Urinary bladder (tissue), 4 donors: ENCODE data around the gene TTC8. TPM values are rescaled to one million over a fixed set of nuclear protein-coding genes. Genes with fewer than 3 reads are reported as not detected.
"Not testable (repeated sequence)": the region's sequence is repeated elsewhere in the genome, so short reads cannot be mapped to it uniquely, and the experiment has no call there.

Source experiments
- DNase-seq: peaks from one replicate; pipeline ENCODE4 v3.0.0-alpha.2; 2015; ENCODE audit errors: extremely low spot score
- H3K27ac ChIP-seq: one replicate; pipeline ENCODE4 v1.5.1; 2013; ENCODE audit warnings: low read depth, mild to moderate bottlenecking, moderate library complexity
- H3K36me3 ChIP-seq: one replicate; pipeline ENCODE4 v1.6.1; 2013; ENCODE audit warnings: mild to moderate bottlenecking, moderate library complexity; ENCODE audit not compliant: insufficient read depth
- H3K4me1 ChIP-seq: one replicate; pipeline ENCODE4 v1.6.1; 2013; ENCODE audit warnings: mild to moderate bottlenecking, moderate library complexity; ENCODE audit not compliant: insufficient read depth
- H3K4me3 ChIP-seq: one replicate; pipeline ENCODE4 v1.5.1; 2013; ENCODE audit warnings: low read depth, low read length
- WGBS: extraction: QIAGEN DNeasy Blood & Tissue Kit; methylation state at CpG from one replicate; pipeline ENCODE4 v1.1.7; 2013; 5-methylcytosine and 5-hydroxymethylcytosine counted together
- polyA plus RNA-seq: library from polyadenylated mRNA; stranded (reverse); fragments of 200-250 nt; gene quantifications from one replicate; pipeline ENCODE4 v1.2.3, GENCODE V29; 2013
- total RNA-seq: library from RNA; depleted of rRNA; stranded (reverse); fragments of >200 nt; gene quantifications from one replicate; pipeline ENCODE4 v1.2.3, GENCODE V29; 2014
- donor health status: healthy with polysubstance abuse.
- donor health status: healthy.

Gene TTC8
- total and polyA plus RNA-seq, 2 donors = 23.2 to 35.8 TPM

DNA sequence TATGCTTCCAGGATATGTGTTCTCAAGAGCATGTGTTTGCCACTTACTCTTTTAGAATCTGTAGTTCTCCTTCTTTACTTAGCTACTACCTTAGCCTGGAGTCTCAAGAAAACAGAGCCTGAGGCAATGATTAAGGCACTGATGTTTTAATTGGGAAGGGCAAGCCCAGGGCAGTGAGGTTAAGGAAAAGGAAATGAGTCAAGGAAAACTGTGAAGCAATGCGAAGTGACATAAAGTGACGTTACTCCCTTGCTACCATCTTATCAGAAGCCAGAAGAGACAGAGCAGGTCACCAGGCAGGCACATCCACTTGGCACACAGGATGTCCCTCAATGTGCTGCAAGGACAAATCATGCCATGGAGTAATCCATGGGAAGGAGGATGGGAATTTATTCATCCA is 20.4 kb upstream of the TTC8 start:
- Histone ChIP-seq H3K36me3 (no peaks in the 10 kb centered on the region), H3K27ac (no peak overlapping the region), H3K4me1 (no peaks in the 10 kb centered on the region), H3K4me3 (no peak overlapping the region)
- WGBS = 66% methylated on average over 2 of the region's 2 CpGs
- DNase-seq = no peak

DNA sequence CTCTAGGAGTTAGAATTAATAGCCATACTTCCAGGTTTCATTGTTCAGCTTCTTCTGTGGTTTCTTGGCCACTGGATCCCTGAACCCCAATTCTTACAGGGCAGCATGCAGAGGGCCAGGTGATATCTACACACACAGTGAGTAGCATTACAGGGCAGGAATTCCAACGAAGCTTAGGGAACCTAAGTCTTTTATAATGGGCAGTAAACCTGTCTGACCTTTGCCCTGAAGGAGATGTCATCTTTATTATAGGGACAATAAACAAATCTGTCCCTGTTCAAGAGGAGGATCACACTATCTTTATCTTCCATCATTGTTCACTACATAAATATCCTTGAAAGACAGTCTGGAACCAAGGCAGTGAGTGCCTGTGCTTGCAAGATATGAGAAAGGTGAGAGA is 20.0 kb upstream of the TTC8 start:
- Histone ChIP-seq H3K36me3 (no peaks in the 10 kb centered on the region), H3K4me1 (no peaks in the 10 kb centered on the region), H3K27ac (no peak overlapping the region), H3K4me3 (no peak overlapping the region)
- WGBS = 13% methylated on average over 1 of the region's 1 CpG
- DNase-seq = no peak

DNA sequence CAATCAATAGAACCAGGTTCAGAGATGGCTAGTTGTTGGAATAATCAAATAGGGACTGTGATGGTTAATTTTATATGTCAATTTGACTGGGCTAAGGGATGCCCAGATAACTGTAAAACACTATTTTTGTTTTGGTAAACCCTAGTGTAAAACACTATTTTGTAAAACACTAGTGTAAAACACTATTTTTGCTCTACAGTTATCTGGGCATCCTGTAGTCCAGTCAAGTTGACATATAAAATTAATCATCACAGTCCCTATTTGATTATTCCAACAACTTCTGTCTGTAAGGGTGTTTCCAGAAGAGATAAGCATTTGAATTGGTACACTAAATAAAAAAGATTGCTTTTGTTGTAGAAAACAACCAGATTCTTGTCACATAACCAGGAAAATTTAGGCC is 16.1 kb upstream of the TTC8 start:
- H3K36me3 ChIP-seq = no peaks in the 10 kb centered on the region
- no peaks in the 10 kb centered on the region for H3K4me1 ChIP-seq
- H3K27ac ChIP-seq = peak overlapping the region; percentile 18
- DNase-seq = no peak
- H3K4me3 ChIP-seq = no peak overlapping the region

DNA sequence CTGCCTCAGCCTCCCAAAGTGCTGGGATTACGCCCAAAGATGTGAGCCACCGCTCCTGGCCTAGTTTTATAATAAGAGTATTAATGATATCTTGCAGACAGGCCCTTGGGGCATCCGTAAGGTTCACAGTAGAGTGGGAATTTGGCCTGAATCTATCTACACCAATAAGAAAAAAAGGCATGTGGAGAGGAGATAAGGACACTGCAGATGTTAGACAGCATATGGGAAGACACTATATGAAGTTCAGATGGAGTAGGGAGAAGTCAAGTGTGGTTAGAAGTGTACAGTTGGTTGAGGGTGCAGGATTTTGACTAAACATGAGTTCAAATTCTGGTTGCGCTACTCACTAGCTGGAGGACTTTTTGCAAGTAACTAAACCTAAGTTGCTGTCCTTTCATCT is 8.5 kb upstream of the TTC8 start:
- WGBS = 90% methylated on average over 4 of the region's 4 CpGs
- DNase-seq = no peak
- Histone ChIP-seq H3K4me3 (no peak overlapping the region), H3K36me3 (no peaks in the 10 kb centered on the region), H3K27ac (no peak overlapping the region), H3K4me1 (no peaks in the 10 kb centered on the region)

DNA sequence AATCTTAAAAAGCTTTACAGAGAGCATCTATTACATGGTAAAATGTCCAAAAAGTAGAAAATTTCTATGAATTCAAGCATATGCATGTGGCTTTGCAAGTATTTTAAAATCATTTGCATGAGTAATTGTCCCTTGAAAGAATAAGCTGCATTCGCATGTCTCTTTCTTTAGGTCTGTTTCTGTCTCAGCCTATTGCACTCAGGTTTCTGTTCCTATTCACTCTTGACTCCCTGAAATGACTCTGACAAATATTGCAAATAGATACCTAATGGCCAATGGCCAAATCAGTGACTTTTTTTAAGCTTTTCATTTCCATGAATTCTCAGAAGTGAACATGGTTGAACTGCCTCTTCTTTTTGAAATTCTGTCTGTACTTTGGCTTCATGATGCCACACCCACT is 6.4 kb upstream of the TTC8 start:
- H3K4me1 ChIP-seq = no peaks in the 10 kb centered on the region
- 90% methylated on average over 1 of the region's 1 CpG for WGBS
- H3K4me3 ChIP-seq = no peak overlapping the region
- H3K36me3 ChIP-seq = no peaks in the 10 kb centered on the region
- H3K27ac ChIP-seq = no peak overlapping the region
- no peak for DNase-seq

DNA sequence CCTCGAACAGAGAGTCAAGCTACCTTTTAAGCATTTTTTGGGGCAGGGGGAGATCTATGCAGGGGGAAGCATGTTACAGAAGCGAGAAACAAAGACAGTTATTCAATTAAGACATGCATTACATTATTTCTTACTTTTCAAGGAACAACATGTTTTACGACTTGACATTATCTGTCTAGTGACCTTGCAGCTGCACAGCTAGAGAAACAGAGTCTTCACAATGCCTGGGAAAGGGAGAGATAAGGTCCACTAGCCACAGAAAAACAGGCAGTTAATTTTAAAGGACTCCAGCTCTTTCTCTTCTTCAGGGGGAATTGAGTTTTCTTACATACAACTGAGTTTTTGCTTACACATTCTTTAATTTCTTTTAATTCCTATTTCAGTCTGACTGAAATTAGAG is 4.8 kb upstream of the TTC8 start:
- H3K27ac ChIP-seq, H3K36me3 ChIP-seq, H3K4me1 ChIP-seq, H3K4me3 ChIP-seq, DNase-seq: not testable (repeated sequence)
- 19% methylated on average over 3 of the region's 3 CpGs for WGBS

DNA sequence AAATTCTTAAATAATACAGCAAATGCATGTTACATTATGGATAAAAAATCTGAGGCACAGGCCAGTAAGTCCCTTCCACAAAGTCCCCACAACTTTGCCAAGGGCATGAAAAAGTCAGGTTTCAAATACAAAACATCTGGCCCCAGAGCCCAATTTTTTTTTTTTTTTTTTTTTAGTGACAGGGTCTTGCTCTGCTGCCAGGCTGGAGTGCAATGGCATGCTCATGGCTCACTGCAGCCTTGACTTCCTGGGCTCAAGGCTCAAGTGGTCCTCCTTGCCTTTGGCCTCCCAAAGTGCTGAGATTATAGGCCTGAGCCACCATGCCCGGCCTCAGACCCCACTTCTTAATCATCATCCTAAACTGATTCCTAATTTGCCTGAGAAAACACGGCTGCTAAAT is 3.1 kb upstream of the TTC8 start:
- DNase-seq = no peak
- Histone ChIP-seq H3K4me3 (no peak overlapping the region), H3K4me1 (no peaks in the 10 kb centered on the region), H3K36me3 (no peaks in the 10 kb centered on the region), H3K27ac (no peak overlapping the region)
- 61% methylated on average over 2 of the region's 2 CpGs for WGBS

DNA sequence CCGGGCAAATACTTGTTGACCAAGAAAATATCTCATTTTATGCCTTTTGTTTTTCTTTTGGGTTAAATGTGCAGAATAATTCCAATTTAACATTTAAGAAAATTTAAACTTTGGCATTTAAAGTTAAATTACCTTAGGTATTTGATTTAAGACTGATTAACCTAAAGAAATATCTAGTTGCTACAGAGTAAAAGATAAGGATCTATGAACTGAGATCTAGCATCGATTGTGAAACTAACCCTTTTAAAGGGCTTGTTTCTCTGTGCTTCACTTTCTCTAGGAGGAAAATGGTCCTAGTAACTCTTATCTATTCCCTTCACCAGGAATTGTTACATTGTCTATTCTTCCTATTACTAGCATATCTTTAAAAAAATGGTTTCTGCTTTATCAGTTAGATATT is 2.6 kb upstream of the TTC8 start:
- Histone ChIP-seq H3K4me1 (no peaks in the 10 kb centered on the region), H3K36me3 (no peaks in the 10 kb centered on the region), H3K4me3 (no peak overlapping the region), H3K27ac (no peak overlapping the region)
- 53% methylated on average over 2 of the region's 2 CpGs for WGBS
- no peak for DNase-seq

DNA sequence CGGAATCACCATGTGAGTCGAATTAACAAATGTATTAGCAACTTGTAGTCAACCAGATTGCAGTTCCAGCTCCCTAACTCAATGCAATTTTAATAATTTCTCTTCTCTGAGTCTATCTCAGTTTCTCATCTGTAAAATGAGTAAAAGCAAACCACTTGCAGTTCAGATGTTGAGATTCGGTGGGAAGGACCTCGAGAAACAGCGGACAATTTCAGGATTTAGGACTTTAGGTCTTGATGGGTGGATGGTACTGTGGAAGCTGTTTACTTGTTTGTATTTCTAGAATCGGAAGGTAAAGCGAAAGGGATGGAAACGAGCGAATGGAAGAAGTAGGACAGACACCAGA is 510 bp upstream of the TTC8 start:
- Histone ChIP-seq H3K36me3 (no peaks in the 10 kb centered on the region), H3K27ac (no peak overlapping the region), H3K4me1 (no peaks in the 10 kb centered on the region), H3K4me3 (peak overlapping the region; percentile 71)
- WGBS = 8% methylated on average over 9 of the region's 9 CpGs
- no peak for DNase-seq

DNA sequence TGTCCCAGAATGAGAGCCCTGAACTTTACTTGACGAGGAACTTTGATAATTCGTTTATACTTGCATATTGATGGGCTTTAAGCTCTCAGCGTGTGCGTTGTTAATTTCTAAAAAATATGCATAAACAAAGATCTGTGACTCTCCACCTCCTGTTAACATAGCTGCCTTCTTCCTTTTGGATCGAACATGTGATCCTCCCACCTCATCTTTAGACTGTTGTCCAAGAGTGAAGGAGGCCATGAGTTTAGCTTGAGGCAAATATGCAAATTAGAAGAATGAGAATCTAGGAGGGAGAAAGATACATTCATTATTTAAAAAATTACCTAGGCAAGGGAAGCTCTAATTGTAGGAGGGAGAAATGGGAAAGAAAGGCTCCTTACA is 617 bp downstream of the TTC8 start:
- Histone ChIP-seq H3K27ac (peak overlapping the region; percentile 31), H3K4me1 (peaks cover 2% of the 10 kb centered on the region), H3K36me3 (no peaks in the 10 kb centered on the region), H3K4me3 (peak overlapping the region; percentile 71)
- DNase-seq = no peak
- 3% methylated on average over 5 of the region's 5 CpGs for WGBS

DNA sequence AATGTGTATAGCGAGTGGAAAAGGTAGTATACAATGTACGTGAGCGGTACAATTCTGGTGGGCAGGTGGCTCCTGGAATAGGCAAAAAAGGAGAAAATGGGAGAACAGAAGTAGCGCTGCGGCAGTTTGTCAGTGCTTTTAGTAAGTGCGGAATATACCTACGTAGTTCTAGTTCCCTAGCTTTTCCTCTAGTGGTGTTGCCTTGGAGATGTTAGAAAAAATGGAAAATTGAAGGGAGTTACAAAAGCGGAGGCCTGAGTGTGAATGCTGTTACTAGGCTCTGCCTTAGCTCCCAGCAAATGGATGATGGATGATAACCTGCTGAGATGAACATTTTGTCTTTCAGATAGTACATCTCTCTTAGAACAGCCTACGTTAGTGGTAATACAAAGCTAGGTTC is 1.1 kb downstream of the TTC8 start:
- Histone ChIP-seq H3K4me1 (peaks cover 2% of the 10 kb centered on the region), H3K4me3 (no peak overlapping the region), H3K27ac (no peak overlapping the region), H3K36me3 (no peaks in the 10 kb centered on the region)
- no peak for DNase-seq
- WGBS = 96% methylated on average over 9 of the region's 9 CpGs

DNA sequence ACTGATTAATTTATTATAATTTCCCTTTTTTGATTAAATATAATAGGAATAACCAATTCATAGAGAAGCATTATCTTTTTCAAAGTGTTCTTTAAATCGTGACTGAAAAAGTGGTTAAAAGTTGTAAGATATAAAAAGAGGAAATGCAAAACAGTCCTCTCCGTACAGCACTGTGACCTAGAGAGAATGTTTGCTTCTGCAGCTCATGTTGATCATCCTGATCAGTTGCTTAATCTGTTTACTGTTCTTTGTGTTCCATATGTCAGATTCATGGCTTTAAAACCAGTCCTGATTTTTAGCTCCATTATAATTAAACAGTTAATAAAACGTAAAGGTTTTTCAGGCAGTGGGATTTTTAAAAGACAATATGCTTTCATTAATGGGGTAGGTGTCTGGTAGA is 4.7 kb downstream of the TTC8 start:
- Histone ChIP-seq H3K4me1 (peaks cover 2% of the 10 kb centered on the region), H3K4me3 (no peak overlapping the region), H3K27ac (no peak overlapping the region), H3K36me3 (peaks cover 1% of the 10 kb centered on the region)
- DNase-seq = no peak
- WGBS = 48% methylated on average over 3 of the region's 3 CpGs

DNA sequence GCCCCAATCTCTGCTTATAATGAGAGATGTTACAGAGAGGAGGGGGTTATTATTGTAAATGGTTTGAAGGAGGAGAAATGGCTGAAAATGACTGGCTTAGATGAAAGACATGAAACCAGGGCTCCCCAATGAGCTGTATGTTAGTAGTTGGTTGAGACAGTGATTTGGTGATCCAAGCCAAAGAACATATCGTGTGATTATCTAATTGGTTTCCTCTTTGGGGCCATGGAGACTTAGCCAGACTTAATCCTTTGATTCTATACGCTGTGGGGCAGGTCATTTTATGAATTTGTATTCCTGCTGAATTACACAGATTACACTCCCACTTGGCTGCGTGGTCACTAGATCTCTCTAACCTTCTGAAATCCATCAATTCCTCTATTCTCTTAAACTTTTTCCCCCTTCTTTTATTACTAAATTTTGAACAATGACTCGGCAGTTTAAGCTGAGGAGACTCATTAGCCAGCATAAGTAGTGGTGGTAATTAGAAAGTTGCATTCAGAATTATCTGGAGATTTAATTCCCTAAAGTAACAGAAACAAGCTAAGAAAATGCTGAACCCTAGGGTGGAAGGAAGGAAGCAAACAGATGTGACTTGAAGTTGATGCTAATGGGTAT is 5.3 kb downstream of the TTC8 start:
- Histone ChIP-seq H3K27ac (peak overlapping the region; percentile 2), H3K36me3 (peaks cover 1% of the 10 kb centered on the region), H3K4me1 (peaks cover 2% of the 10 kb centered on the region), H3K4me3 (no peak overlapping the region)
- 75% methylated on average over 4 of the region's 4 CpGs for WGBS
- DNase-seq = no peak

DNA sequence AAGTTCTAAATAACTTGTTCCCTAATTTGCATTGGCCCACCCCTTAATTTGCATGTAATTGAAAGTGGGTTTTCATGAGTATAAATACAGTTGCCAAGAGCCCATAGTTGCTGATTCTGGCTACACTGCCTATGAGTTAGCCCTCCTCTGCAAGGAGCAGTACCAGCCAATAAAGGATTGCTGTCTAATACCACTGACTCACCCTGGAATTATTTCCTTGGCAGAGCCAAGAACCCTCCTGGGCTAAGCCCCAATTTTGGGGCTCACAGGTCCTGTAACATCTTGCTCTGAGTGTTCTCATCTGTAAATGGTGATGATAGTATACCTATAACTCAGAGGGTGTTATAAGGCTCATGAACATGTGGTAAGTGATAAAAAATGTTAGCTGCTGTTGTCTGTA is 6.8 kb downstream of the TTC8 start:
- Histone ChIP-seq H3K4me1 (peaks cover 2% of the 10 kb centered on the region), H3K27ac (no peak overlapping the region), H3K36me3 (peaks cover 1% of the 10 kb centered on the region), H3K4me3 (no peak overlapping the region)
- no peak for DNase-seq

DNA sequence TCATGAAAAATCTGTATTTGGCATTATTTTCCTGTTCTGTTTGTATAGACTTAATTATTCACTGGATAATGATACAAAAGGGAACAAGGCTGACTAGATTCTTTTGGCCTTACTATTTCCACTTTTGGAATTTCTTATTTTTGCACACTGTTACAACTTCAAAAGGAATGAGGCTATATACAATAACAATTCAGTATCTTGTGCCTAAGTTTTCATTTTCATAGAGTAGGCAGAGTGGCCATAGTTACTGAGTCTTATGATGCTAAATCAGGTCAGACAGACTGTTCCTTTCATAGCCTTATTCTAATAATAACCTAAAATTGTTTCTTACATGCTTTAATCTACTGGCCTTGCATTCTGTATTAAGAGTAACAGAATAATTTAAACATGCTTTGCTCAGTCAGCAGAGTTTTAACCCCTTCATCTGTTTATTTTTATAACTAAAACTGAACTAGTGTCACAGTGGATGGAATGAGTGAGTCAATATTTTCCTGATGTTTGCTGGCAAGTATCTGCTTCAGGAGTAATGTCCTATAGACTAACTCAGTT is 10.5 kb downstream of the TTC8 start:
- Histone ChIP-seq H3K36me3 (peaks cover 1% of the 10 kb centered on the region), H3K27ac (no peak overlapping the region), H3K4me3 (no peak overlapping the region), H3K4me1 (no peaks in the 10 kb centered on the region)
- no peak for DNase-seq
